Neural crest cell (in vitro differentiated cells): ENCODE results near the gene ARL17A. TPM values are rescaled to one million over a fixed set of nuclear protein-coding genes. Genes with fewer than 3 reads are reported as not detected.
"Not testable (repeated sequence)": the region's sequence is repeated elsewhere in the genome, so short reads cannot be mapped to it uniquely, and the experiment has no call there.

ENCODE experiments used
- DNase-seq: peaks from one replicate; pipeline ENCODE4 v3.0.0; 2021; ENCODE audit warnings: low read depth, mixed read lengths, low spot score
- H3K27ac Mint-ChIP-seq: one replicate; pipeline ENCODE4 v1.8.0; 2021; ENCODE audit warnings: mild to moderate bottlenecking, mixed read lengths; ENCODE audit not compliant: unreplicated experiment
- H3K27me3 Mint-ChIP-seq: 2 replicates; pipeline ENCODE4 v1.8.0; 2021; ENCODE audit warnings: low read depth, mild to moderate bottlenecking, mixed read lengths
- H3K36me3 Mint-ChIP-seq: 2 replicates; pipeline ENCODE4 v1.8.0; 2021; ENCODE audit warnings: low read depth, mild to moderate bottlenecking, mixed read lengths
- H3K4me1 Mint-ChIP-seq: 2 replicates; pipeline ENCODE4 v1.8.0; 2021; ENCODE audit warnings: mixed read lengths
- H3K4me3 Mint-ChIP-seq: one replicate; pipeline ENCODE4 v1.8.0; 2021; ENCODE audit warnings: mild to moderate bottlenecking, mixed read lengths
- H3K9me3 Mint-ChIP-seq: 2 replicates; pipeline ENCODE4 v1.8.0; 2021; ENCODE audit warnings: mixed read lengths
- long read RNA-seq: library from polyadenylated mRNA; unstranded; transcript quantifications from one replicate; pipeline ENCODE4 v2.0.0, GENCODE V29; 2020
- total RNA-seq: library from RNA; stranded (reverse); gene quantifications from 2 replicates; pipeline ENCODE4 v1.2.1, GENCODE V29; 2021

ARL17A gene
- total RNA-seq = 13.7 and 14.7 TPM in 2 replicates
- long read RNA-seq, transcript ARL17A-202 (4 exons, 3,945 nt) = major isoform, 9 of 24 reads
- long read RNA-seq, partial matches to known transcripts = 2 of 24 reads
- long read RNA-seq, other reads (novel, unspliced or antisense) = 10 of 24 reads

- not testable (repeated sequence) for H3K36me3 Mint-ChIP-seq, H3K4me3 Mint-ChIP-seq, H3K27ac Mint-ChIP-seq, H3K4me1 Mint-ChIP-seq, H3K9me3 Mint-ChIP-seq, H3K27me3 Mint-ChIP-seq
- peak; percentile 57 for DNase-seq
Observed at GRCh38 chr17:46579083-46580075, at the start of gene ARL17A. Gene ARL17A, minus strand, starts transcription at chr17:46579691. Its CDS starts 3,369 bp downstream, at chr17:46576322.

- not testable (repeated sequence) for H3K4me3 Mint-ChIP-seq, H3K36me3 Mint-ChIP-seq, H3K9me3 Mint-ChIP-seq, H3K4me1 Mint-ChIP-seq, DNase-seq, H3K27ac Mint-ChIP-seq, H3K27me3 Mint-ChIP-seq
Observed at GRCh38 chr17:46628753-46629436, 49.4 kb upstream of the ARL17A start.

- H3K4me1 Mint-ChIP-seq, H3K4me3 Mint-ChIP-seq, DNase-seq, H3K27me3 Mint-ChIP-seq, H3K36me3 Mint-ChIP-seq, H3K27ac Mint-ChIP-seq, H3K9me3 Mint-ChIP-seq: not testable (repeated sequence)
Observed at GRCh38 chr17:46627452-46627851, 48.0 kb upstream of the ARL17A start.

GRCh38 chr17:46624726-46625125, 45.2 kb upstream of the ARL17A start:
- DNase-seq, H3K9me3 Mint-ChIP-seq, H3K27me3 Mint-ChIP-seq, H3K36me3 Mint-ChIP-seq, H3K4me3 Mint-ChIP-seq, H3K27ac Mint-ChIP-seq, H3K4me1 Mint-ChIP-seq: not testable (repeated sequence)

GRCh38 chr17:46623790-46624189, 44.3 kb upstream of the ARL17A start:
- not testable (repeated sequence) for H3K27ac Mint-ChIP-seq, H3K36me3 Mint-ChIP-seq, DNase-seq, H3K9me3 Mint-ChIP-seq, H3K27me3 Mint-ChIP-seq, H3K4me3 Mint-ChIP-seq, H3K4me1 Mint-ChIP-seq

- not testable (repeated sequence) for H3K4me1 Mint-ChIP-seq, H3K27ac Mint-ChIP-seq, DNase-seq, H3K36me3 Mint-ChIP-seq, H3K4me3 Mint-ChIP-seq, H3K27me3 Mint-ChIP-seq, H3K9me3 Mint-ChIP-seq
Observed at GRCh38 chr17:46618975-46619374, 39.5 kb upstream of the ARL17A start.

GRCh38 chr17:46617121-46617520, 37.6 kb upstream of the ARL17A start:
- not testable (repeated sequence) for H3K9me3 Mint-ChIP-seq, DNase-seq, H3K4me3 Mint-ChIP-seq, H3K27ac Mint-ChIP-seq, H3K27me3 Mint-ChIP-seq, H3K4me1 Mint-ChIP-seq, H3K36me3 Mint-ChIP-seq

GRCh38 chr17:46613876-46614275, 34.4 kb upstream of the ARL17A start:
- H3K4me1 Mint-ChIP-seq, DNase-seq, H3K4me3 Mint-ChIP-seq, H3K27me3 Mint-ChIP-seq, H3K27ac Mint-ChIP-seq, H3K9me3 Mint-ChIP-seq, H3K36me3 Mint-ChIP-seq: not testable (repeated sequence)

GRCh38 chr17:46611304-46611703, 31.8 kb upstream of the ARL17A start:
- not testable (repeated sequence) for H3K27me3 Mint-ChIP-seq, DNase-seq, H3K36me3 Mint-ChIP-seq, H3K27ac Mint-ChIP-seq, H3K4me3 Mint-ChIP-seq, H3K4me1 Mint-ChIP-seq, H3K9me3 Mint-ChIP-seq

GRCh38 chr17:46603125-46603524, 23.6 kb upstream of the ARL17A start:
- H3K27me3 Mint-ChIP-seq, DNase-seq, H3K4me1 Mint-ChIP-seq, H3K9me3 Mint-ChIP-seq, H3K4me3 Mint-ChIP-seq, H3K36me3 Mint-ChIP-seq, H3K27ac Mint-ChIP-seq: not testable (repeated sequence)

GRCh38 chr17:46600767-46601166, 21.3 kb upstream of the ARL17A start:
- DNase-seq, H3K27me3 Mint-ChIP-seq, H3K9me3 Mint-ChIP-seq, H3K27ac Mint-ChIP-seq, H3K4me3 Mint-ChIP-seq, H3K4me1 Mint-ChIP-seq, H3K36me3 Mint-ChIP-seq: not testable (repeated sequence)

GRCh38 chr17:46598344-46598931, 18.9 kb upstream of the ARL17A start:
- H3K4me1 Mint-ChIP-seq, H3K36me3 Mint-ChIP-seq, H3K27me3 Mint-ChIP-seq, H3K4me3 Mint-ChIP-seq, H3K27ac Mint-ChIP-seq, DNase-seq, H3K9me3 Mint-ChIP-seq: not testable (repeated sequence)

- not testable (repeated sequence) for DNase-seq, H3K9me3 Mint-ChIP-seq, H3K4me1 Mint-ChIP-seq, H3K27ac Mint-ChIP-seq, H3K4me3 Mint-ChIP-seq, H3K36me3 Mint-ChIP-seq, H3K27me3 Mint-ChIP-seq
Observed at GRCh38 chr17:46591332-46591731, 11.8 kb upstream of the ARL17A start.
